Measurements from ENCODE around the gene CABP1.

The CABP1 gene

DNA sequence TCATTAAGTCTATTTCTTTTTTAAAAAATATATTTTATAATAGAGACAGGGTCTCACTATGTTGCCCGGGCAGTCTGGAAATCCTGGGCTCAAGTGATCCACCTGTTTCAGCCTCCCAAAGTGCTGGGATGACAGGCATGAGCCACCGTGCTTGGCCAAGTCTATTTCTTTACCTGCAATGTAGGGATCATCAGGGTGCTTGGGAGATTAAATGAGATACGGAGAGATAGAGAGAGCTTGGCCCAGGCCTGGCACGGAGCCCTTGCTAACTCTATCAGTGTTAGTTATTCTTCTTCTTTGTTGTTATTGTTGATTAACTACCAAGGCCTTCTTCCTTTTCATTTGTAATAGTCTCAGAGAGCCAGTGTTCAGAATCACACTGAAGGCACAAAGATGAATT lies 3.1 kb downstream of the CABP1 start:
- H3K4me1 ChIP-seq (ENCODE audit: low read length) = no peaks in the 10 kb centered on the region
- no peaks in the 10 kb centered on the region for H3K9me3 ChIP-seq (replicated peaks; ENCODE audit: insufficient read depth, low read length)
- H3K79me2 ChIP-seq (ENCODE audit: low read length) = no peaks in the 10 kb centered on the region
- H3K4me2 ChIP-seq (ENCODE audit: low read depth, low read length) = no peak overlapping the region
- no peak overlapping the region for H2AFZ ChIP-seq (ENCODE audit: low read length)
- no peak overlapping the region for H3K27ac ChIP-seq (ENCODE audit: low read length)
- no peak for DNase-seq
- no peaks in the 10 kb centered on the region for H3F3A ChIP-seq (ENCODE audit: insufficient read depth, low read length)
- no peaks in the 10 kb centered on the region for H3K36me3 ChIP-seq (replicated peaks; ENCODE audit: insufficient read depth, low read length)
- no peak overlapping the region for H3K9ac ChIP-seq (ENCODE audit: low read length)
- H4K20me1 ChIP-seq (ENCODE audit: insufficient read depth, low read length) = no peaks in the 10 kb centered on the region
- H3K4me3 ChIP-seq (ENCODE audit: low read length) = no peak overlapping the region
- no peak for TF ChIP-seq EZH2 (optimal IDR thresholded peaks at IDR 0.05; ENCODE audit: low read depth, low read length)
- TF ChIP-seq EZH2phosphoT487 (IDR thresholded peaks at IDR 0.05; ENCODE audit: low read length) = no peak
- TF ChIP-seq, protein P1, sequence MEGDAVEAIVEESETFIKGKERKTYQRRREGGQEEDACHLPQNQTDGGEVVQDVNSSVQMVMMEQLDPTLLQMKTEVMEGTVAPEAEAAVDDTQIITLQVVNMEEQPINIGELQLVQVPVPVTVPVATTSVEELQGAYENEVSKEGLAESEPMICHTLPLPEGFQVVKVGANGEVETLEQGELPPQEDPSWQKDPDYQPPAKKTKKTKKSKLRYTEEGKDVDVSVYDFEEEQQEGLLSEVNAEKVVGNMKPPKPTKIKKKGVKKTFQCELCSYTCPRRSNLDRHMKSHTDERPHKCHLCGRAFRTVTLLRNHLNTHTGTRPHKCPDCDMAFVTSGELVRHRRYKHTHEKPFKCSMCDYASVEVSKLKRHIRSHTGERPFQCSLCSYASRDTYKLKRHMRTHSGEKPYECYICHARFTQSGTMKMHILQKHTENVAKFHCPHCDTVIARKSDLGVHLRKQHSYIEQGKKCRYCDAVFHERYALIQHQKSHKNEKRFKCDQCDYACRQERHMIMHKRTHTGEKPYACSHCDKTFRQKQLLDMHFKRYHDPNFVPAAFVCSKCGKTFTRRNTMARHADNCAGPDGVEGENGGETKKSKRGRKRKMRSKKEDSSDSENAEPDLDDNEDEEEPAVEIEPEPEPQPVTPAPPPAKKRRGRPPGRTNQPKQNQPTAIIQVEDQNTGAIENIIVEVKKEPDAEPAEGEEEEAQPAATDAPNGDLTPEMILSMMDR (IDR thresholded peaks at IDR 0.05; ENCODE audit: low read length) = no peak
- no peaks in the 10 kb centered on the region for H3K9me2 ChIP-seq (replicated peaks; ENCODE audit: insufficient read depth, low read length)
- H3K27me3 ChIP-seq (replicated peaks; ENCODE audit: insufficient read depth, low read length) = peaks cover 15% of the 10 kb centered on the region; the same call in 1 of the 2 replicates

DNA sequence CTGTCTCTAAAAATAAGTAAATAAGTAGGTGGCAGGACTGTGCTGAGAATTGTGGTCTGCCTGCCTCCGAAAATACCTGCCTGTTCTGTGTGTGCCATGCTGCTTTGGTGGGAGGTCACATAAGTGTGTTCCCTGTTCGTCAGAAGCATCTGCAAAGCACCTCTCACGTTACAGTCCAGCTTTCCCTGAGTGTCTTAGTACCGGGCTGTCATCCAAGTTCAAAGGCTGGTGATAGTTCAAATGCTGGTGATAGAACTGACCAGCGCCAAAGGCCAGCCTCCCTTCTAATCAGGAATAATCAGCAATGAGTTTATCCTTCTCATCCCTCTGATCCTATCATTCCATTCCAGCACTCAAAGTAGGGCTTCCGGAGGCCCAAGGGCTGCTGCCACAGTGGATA lies 5.6 kb downstream of the CABP1 start:
- H3K27me3 ChIP-seq (replicated peaks; ENCODE audit: insufficient read depth, low read length) = peaks cover 30% of the 10 kb centered on the region
- TF ChIP-seq EZH2 (optimal IDR thresholded peaks at IDR 0.05; ENCODE audit: low read depth, low read length) (no peak), EZH2phosphoT487 (IDR thresholded peaks at IDR 0.05; ENCODE audit: low read length) (no peak)
- TF ChIP-seq, protein P1 (IDR thresholded peaks at IDR 0.05; ENCODE audit: low read length) = no peak
- H2AFZ ChIP-seq (ENCODE audit: low read length) = no peak overlapping the region
- H3K9me3 ChIP-seq (replicated peaks; ENCODE audit: insufficient read depth, low read length) = no peaks in the 10 kb centered on the region
- H3K36me3 ChIP-seq (replicated peaks; ENCODE audit: insufficient read depth, low read length) = no peaks in the 10 kb centered on the region
- no peaks in the 10 kb centered on the region for H3K4me1 ChIP-seq (ENCODE audit: low read length)
- H3K27ac ChIP-seq (ENCODE audit: low read length) = no peak overlapping the region
- no peak overlapping the region for H3K9ac ChIP-seq (ENCODE audit: low read length)
- H4K20me1 ChIP-seq (ENCODE audit: insufficient read depth, low read length) = no peaks in the 10 kb centered on the region
- no peak overlapping the region for H3K4me3 ChIP-seq (ENCODE audit: low read length)
- no peaks in the 10 kb centered on the region for H3K9me2 ChIP-seq (replicated peaks; ENCODE audit: insufficient read depth, low read length)
- H3K4me2 ChIP-seq (ENCODE audit: low read depth, low read length) = no peak overlapping the region
- no peaks in the 10 kb centered on the region for H3K79me2 ChIP-seq (ENCODE audit: low read length)
- no peaks in the 10 kb centered on the region for H3F3A ChIP-seq (ENCODE audit: insufficient read depth, low read length)
- DNase-seq = no peak

- no peaks in the 10 kb centered on the region for H3K36me3 ChIP-seq (replicated peaks; ENCODE audit: insufficient read depth, low read length)
- no peaks in the 10 kb centered on the region for H3K9me3 ChIP-seq (replicated peaks; ENCODE audit: insufficient read depth, low read length)
- no peak for DNase-seq
- no peak overlapping the region for H3K4me3 ChIP-seq (ENCODE audit: low read length)
- no peak overlapping the region for H3K4me2 ChIP-seq (ENCODE audit: low read depth, low read length)
- peaks cover 30% of the 10 kb centered on the region for H3K27me3 ChIP-seq (replicated peaks; ENCODE audit: insufficient read depth, low read length)
- no peak overlapping the region for H3K9ac ChIP-seq (ENCODE audit: low read length)
- H4K20me1 ChIP-seq (ENCODE audit: insufficient read depth, low read length) = no peaks in the 10 kb centered on the region
- no peaks in the 10 kb centered on the region for H3F3A ChIP-seq (ENCODE audit: insufficient read depth, low read length)
- H2AFZ ChIP-seq (ENCODE audit: low read length) = no peak overlapping the region
- no peak overlapping the region for H3K27ac ChIP-seq (ENCODE audit: low read length)
- H3K79me2 ChIP-seq (ENCODE audit: low read length) = no peaks in the 10 kb centered on the region
- TF ChIP-seq, protein P1 (IDR thresholded peaks at IDR 0.05; ENCODE audit: low read length) = no peak
- TF ChIP-seq EZH2 (optimal IDR thresholded peaks at IDR 0.05; ENCODE audit: low read depth, low read length) = no peak
- TF ChIP-seq EZH2phosphoT487 (IDR thresholded peaks at IDR 0.05; ENCODE audit: low read length) = no peak
- H3K4me1 ChIP-seq (ENCODE audit: low read length) = no peaks in the 10 kb centered on the region
- H3K9me2 ChIP-seq (replicated peaks; ENCODE audit: insufficient read depth, low read length) = no peaks in the 10 kb centered on the region
Observed at GRCh38 chr12:120647375-120647755, 6.9 kb downstream of the CABP1 start.

Data from MM.1S (cell line).